HepG2 (cell line): Measurements from ENCODE around the gene DHRS12. TPM values are rescaled to one million over a fixed set of nuclear protein-coding genes. Genes with fewer than 3 reads are reported as not detected.

Source experiments
- ATAC-seq: fragments of 200-7000 bp; cut with Tn5 transposase; 3 replicates; pipeline ENCODE4 v1.9.1; 2020; ENCODE audit warnings: mild to moderate bottlenecking, moderate library complexity
- BruUV-seq: library from RNA; stranded (reverse); fragments of 400-500 nt; replicated peaks from 2 replicates; lab custom pipeline; 2021; lab: Mats Ljungman, UMichigan
- CTCF ChIA-PET: fragments of 300-600 bp; formaldehyde crosslinking; extraction: SDS; loops from one replicate; lab custom pipeline; 2021; ENCODE audit warnings: low total read pairs, inconsistent platforms, low intra/inter-chr PET ratio; lab: Yijun Ruan, JAX
- POLR2A ChIA-PET: fragments of 350-600 bp; sonication (Branson Sonifier 250); formaldehyde crosslinking; loops from one replicate; lab custom pipeline; 2020; ENCODE audit warnings: antibody characterized with exemption, inconsistent platforms; lab: Yijun Ruan, JAX
- DNase-seq: peaks from one replicate; pipeline ENCODE4 v3.0.0-alpha.2; 2015; ENCODE audit warnings: low spot score
- FAIRE-seq: peaks from 3 replicates; lab custom pipeline; 2011; peaks lifted over from hg19 to GRCh38; lab: Jason Lieb, UNC
- H2AFZ ChIP-seq: one replicate; pipeline ENCODE4 v1.6.1; 2011; ENCODE audit warnings: low read length, inconsistent platforms
- H3K27ac ChIP-seq: fragments of 300-600 bp; 3 replicates; pipeline ENCODE4 v1.8.0; 2011; ENCODE audit warnings: mixed run types, mild to moderate bottlenecking, mixed read lengths, low read length, inconsistent platforms; ENCODE audit not compliant: insufficient read depth; ENCODE audit errors: extremely low read length
- H3K27me3 ChIP-seq, 2 experiments: fragments of 200-600 bp in 1 of 2; 2 replicates in 1 of 2; 3 replicates in 1 of 2; pipeline versions ENCODE4 v1.6.0 to v1.8.0; 2011; ENCODE audit warnings: low read length in 2 of 2, mild to moderate bottlenecking in 2 of 2, moderate library complexity in 2 of 2, inconsistent platforms in 1 of 2; ENCODE audit not compliant: insufficient read depth in 2 of 2, control insufficient read depth in 1 of 2
- H3K36me3 ChIP-seq, 2 experiments: fragments of 200-600 bp in 1 of 2; replicated peaks in 1 of 2; 2 replicates in 1 of 2; 3 replicates in 1 of 2; pipeline versions ENCODE4 v1.5.1 to v1.8.0; 2011; ENCODE audit warnings: low read length in 2 of 2, inconsistent platforms in 1 of 2; ENCODE audit not compliant: insufficient read depth in 2 of 2, control insufficient read depth in 1 of 2
- H3K4me1 ChIP-seq: 2 replicates; pipeline ENCODE4 v1.5.1; 2012; ENCODE audit warnings: low read length, inconsistent platforms; ENCODE audit not compliant: insufficient read depth
- H3K4me2 ChIP-seq: 2 replicates; pipeline ENCODE4 v1.6.0; 2011; ENCODE audit warnings: low read depth, low read length, inconsistent platforms
- H3K4me3 ChIP-seq, 3 experiments: fragments of 200-600 bp in 1 of 3; sonication (generic), shearing (Covaris generic) in 1 of 3; replicated peaks in 1 of 3; 2 replicates each; pipeline ENCODE4 v1.5.1; 2011 to 2016; ENCODE audit warnings: low read length in 3 of 3, inconsistent platforms in 2 of 3, low read depth in 2 of 3, mild to moderate bottlenecking in 2 of 3, control low read depth in 1 of 3, mixed read lengths in 1 of 3; ENCODE audit not compliant: insufficient read depth in 1 of 3
- H3K79me2 ChIP-seq: one replicate; pipeline ENCODE4 v1.6.1; 2011; ENCODE audit warnings: low read length, inconsistent platforms; ENCODE audit not compliant: insufficient read depth
- H3K9ac ChIP-seq: 2 replicates; pipeline ENCODE4 v1.6.0; 2011; ENCODE audit warnings: mild to moderate bottlenecking, low read depth, low read length, inconsistent platforms; ENCODE audit not compliant: insufficient read depth
- H3K9me3 ChIP-seq: 2 replicates; pipeline ENCODE4 v1.5.1; 2012; ENCODE audit warnings: mild to moderate bottlenecking, low read length
- H4K20me1 ChIP-seq: 2 replicates; pipeline ENCODE4 v1.6.0; 2011; ENCODE audit warnings: inconsistent platforms, mild to moderate bottlenecking, low read length, moderate library complexity; ENCODE audit not compliant: insufficient read depth
- GTF3A ChIP-seq: sonication (generic); formaldehyde crosslinking; conservative IDR thresholded peaks from 2 replicates; pipeline ENCODE4 v1.4.0; 2020; ENCODE audit warnings: mild to moderate bottlenecking, missing genetic modification reagents
- IKZF1 ChIP-seq: fragments of 450-650 bp; IDR thresholded peaks from 2 replicates; pipeline ENCODE4 v1.7.1; 2016
- NR2F1 ChIP-seq, 2 experiments: fragments of 450-650 bp in 1 of 2; formaldehyde crosslinking in 1 of 2; IDR thresholded peaks; 2 replicates each; pipeline versions ENCODE4 v1.5.0 to v1.6.1; 2016 to 2020; ENCODE audit warnings: mild to moderate bottlenecking in 1 of 2, missing compliant biosample characterization in 1 of 2, missing genetic modification reagents in 1 of 2, moderate library complexity in 1 of 2
- PITX1 ChIP-seq: sonication (generic); formaldehyde crosslinking; IDR thresholded peaks from 2 replicates; pipeline ENCODE4 v1.5.1; 2020; ENCODE audit warnings: mild to moderate bottlenecking, missing genetic modification reagents
- RAD21 ChIP-seq: fragments of 450-650 bp; formaldehyde crosslinking; IDR thresholded peaks from 2 replicates; pipeline ENCODE4 v1.5.0; 2020; ENCODE audit warnings: mild to moderate bottlenecking
- RCOR2 ChIP-seq: IDR thresholded peaks from 2 replicates; pipeline ENCODE4 v1.6.1; 2016; ENCODE audit warnings: missing biosample characterization, missing genetic modification reagents
- SATB2 ChIP-seq: sonication (generic); formaldehyde crosslinking; IDR thresholded peaks from 2 replicates; pipeline ENCODE4 v1.5.0; 2020; ENCODE audit warnings: missing genetic modification reagents
- TBX2 ChIP-seq: sonication (generic); formaldehyde crosslinking; IDR thresholded peaks from 2 replicates; pipeline ENCODE4 v1.5.0; 2020; ENCODE audit warnings: missing genetic modification reagents, mild to moderate bottlenecking, borderline replicate concordance
- ZNF326 ChIP-seq: sonication (generic); formaldehyde crosslinking; IDR thresholded peaks from 2 replicates; pipeline ENCODE4 v1.4.0; 2020; ENCODE audit warnings: missing genetic modification reagents, borderline replicate concordance
- ZNF431 ChIP-seq: sonication (generic); formaldehyde crosslinking; IDR thresholded peaks from 2 replicates; pipeline ENCODE4 v1.9.0; 2022; ENCODE audit warnings: missing genetic modification reagents, low read depth, mild to moderate bottlenecking, borderline replicate concordance
- ZNF629 ChIP-seq: sonication (generic); formaldehyde crosslinking; conservative IDR thresholded peaks from 2 replicates; pipeline ENCODE4 v1.5.0; 2020; ENCODE audit warnings: missing genetic modification reagents
- ZNF761 ChIP-seq: sonication (generic); formaldehyde crosslinking; conservative IDR thresholded peaks from 2 replicates; pipeline ENCODE4 v1.4.0; 2020; ENCODE audit warnings: mild to moderate bottlenecking, missing genetic modification reagents
- WGBS: methylation state at CpG from one replicate; pipeline ENCODE4 v1.1.6; 2017; ENCODE audit warnings: low lambda C conversion rate; 5-methylcytosine and 5-hydroxymethylcytosine counted together
- in situ Hi-C: cut with HindIII; loops from 2 replicates; pipeline ENCODE4 v1.10.0; 2017; ENCODE audit warnings: low pct_unique_long_range_greater_than_20kb; ENCODE audit not compliant: extremely low pct_ligation_motif_present
- intact Hi-C: fragments of 100-400 bp; cut with micrococcal nuclease; formaldehyde crosslinking; loops from one replicate; pipeline ENCODE4 v1.10.0; 2022; ENCODE audit not compliant: unreplicated experiment
- polyA plus RNA-seq, 8 experiments: library from polyadenylated mRNA; depleted of rRNA in 3 of 8; stranded (reverse) in 7 of 8; unstranded in 1 of 8; fragments of >200 nt; fragmentation: Illumina TruSeq in 4 of 8; extraction: Trizol in 4 of 8; gene quantifications; 2 replicates each; pipeline versions ENCODE4 v1.2.1 to v1.2.3, GENCODE V29; 2011 to 2016; ENCODE audit warnings: low read depth in 4 of 8, missing spikeins in 1 of 8, mixed read lengths in 1 of 8; ENCODE audit not compliant: insufficient read depth in 1 of 8
- total RNA-seq, 5 experiments: library from RNA; depleted of rRNA; stranded (reverse); fragments of >200 nt; fragmentation: Illumina TruSeq; extraction: Trizol; gene quantifications; 2 replicates each; pipeline ENCODE4 v1.2.3, GENCODE V29; 2016; ENCODE audit warnings: low read depth in 1 of 5
- TF ChIP-seq, protein P1 (sequence below): sonication (generic); formaldehyde crosslinking; conservative IDR thresholded peaks from 2 replicates; pipeline ENCODE4 v1.8.1; 2023; ENCODE audit warnings: missing genetic modification reagents
- TF ChIP-seq, protein P2 (sequence below): sonication (generic); formaldehyde crosslinking; IDR thresholded peaks from 2 replicates; pipeline ENCODE4 v1.8.0; 2022; ENCODE audit warnings: mild to moderate bottlenecking, missing genetic modification reagents, moderate library complexity

DHRS12 gene
- total and polyA plus RNA-seq, 2 of the 13 experiments (the other 11 are each of a cell fraction or from before 2014, with no cell fraction given): 7.2 to 8.4 TPM

DNA sequence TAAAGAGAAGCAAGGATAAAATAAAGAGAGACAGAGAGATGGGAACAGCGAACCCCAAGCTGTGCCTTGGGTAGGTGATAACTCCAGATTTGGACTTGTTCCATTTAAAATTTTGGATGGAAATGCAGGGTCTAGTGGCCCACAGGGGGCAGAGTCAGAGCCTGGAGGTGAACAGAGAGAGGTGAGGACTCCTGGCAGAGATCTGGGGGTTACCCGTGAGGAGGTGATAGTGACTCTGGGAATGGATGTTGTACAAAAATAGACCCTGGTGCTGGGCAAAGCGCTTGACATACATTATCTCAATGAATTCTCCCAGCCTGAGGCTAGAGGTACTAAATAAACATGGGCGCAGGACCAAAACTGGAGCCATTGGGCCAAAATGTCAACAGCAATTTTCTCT is 14.3 kb upstream of the DHRS12 start:
- POLR2A ChIA-PET: no interaction called here
- no peaks in the 10 kb centered on the region for H3K27me3 ChIP-seq
- H3K4me1 ChIP-seq: peaks cover 14% of the 10 kb centered on the region
- FAIRE-seq (no peak), DNase-seq (no peak)
- H3K9me3 ChIP-seq: no peaks in the 10 kb centered on the region
- no peaks in the 10 kb centered on the region for H4K20me1 ChIP-seq
- no peaks in the 10 kb centered on the region for H3K36me3 ChIP-seq
- no peak overlapping the region for H3K4me3 ChIP-seq
- TF ChIP-seq RAD21: no peak
- no peak for TF ChIP-seq ZNF761 (CRISPR knock-in tag)
- TF ChIP-seq SATB2 (CRISPR knock-in tag): no peak
- TF ChIP-seq, all 625 proteins: peak for 0
- CTCF ChIA-PET: no interaction called here
- intact Hi-C loops (no loop called here), in situ Hi-C loops (loop anchor here (10.0 kb wide), 1 partner anchor 307 kb away; the partner anchor contains the start of gene NEK5)
- Histone ChIP-seq H3K79me2 (no peaks in the 10 kb centered on the region), H3K9ac (no peak overlapping the region), H2AFZ (no peak overlapping the region), H3K27ac (no peak overlapping the region), H3K4me2 (no peak overlapping the region)
- 88% methylated on average over 4 of the region's 4 CpGs for WGBS
- no TSS peak for BruUV-seq
- ATAC-seq: no peak

DNA sequence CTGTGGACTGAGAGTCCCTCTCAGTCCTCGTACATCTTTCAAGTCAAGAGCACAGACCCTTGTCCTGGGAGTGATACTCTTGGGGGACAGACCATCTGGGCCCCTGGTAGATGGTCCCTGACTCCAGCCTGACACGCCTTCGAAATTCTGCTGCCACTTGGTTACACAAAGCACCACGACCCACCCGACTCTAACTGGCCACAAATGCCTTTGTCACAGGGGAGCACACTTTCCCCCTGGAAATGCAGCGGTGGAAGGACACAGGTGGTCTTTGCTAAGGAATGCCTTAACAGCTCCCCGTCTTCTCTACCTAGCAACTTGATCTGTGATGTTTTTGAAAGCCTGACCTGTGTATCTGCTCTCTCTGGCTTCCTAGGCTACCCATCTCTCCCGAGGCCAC is 13.8 kb upstream of the DHRS12 start:
- DNase-seq (no peak), FAIRE-seq (no peak), ATAC-seq (no peak)
- Histone ChIP-seq H3K4me3 (no peak overlapping the region), H3K27ac (no peak overlapping the region), H3K9ac (no peak overlapping the region), H3K9me3 (no peaks in the 10 kb centered on the region), H2AFZ (no peak overlapping the region), H3K4me2 (no peak overlapping the region), H3K36me3 (no peaks in the 10 kb centered on the region), H4K20me1 (no peaks in the 10 kb centered on the region), H3K79me2 (no peaks in the 10 kb centered on the region), H3K27me3 (no peaks in the 10 kb centered on the region), H3K4me1 (peaks cover 14% of the 10 kb centered on the region)
- WGBS: 66% methylated on average over 4 of the region's 8 CpGs
- ChIA-PET CTCF (no interaction called here), POLR2A (no interaction called here)
- in situ Hi-C loops: loop anchor here (10.0 kb wide), 1 partner anchor 307 kb away; the partner anchor contains the start of gene NEK5
- intact Hi-C loops: no loop called here
- TF ChIP-seq ZNF431: no peak
- TF ChIP-seq, protein P1, sequence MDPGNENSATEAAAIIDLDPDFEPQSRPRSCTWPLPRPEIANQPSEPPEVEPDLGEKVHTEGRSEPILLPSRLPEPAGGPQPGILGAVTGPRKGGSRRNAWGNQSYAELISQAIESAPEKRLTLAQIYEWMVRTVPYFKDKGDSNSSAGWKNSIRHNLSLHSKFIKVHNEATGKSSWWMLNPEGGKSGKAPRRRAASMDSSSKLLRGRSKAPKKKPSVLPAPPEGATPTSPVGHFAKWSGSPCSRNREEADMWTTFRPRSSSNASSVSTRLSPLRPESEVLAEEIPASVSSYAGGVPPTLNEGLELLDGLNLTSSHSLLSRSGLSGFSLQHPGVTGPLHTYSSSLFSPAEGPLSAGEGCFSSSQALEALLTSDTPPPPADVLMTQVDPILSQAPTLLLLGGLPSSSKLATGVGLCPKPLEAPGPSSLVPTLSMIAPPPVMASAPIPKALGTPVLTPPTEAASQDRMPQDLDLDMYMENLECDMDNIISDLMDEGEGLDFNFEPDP (CRISPR knock-in tag): no peak
- TF ChIP-seq PITX1: no peak
- TF ChIP-seq IKZF1: no peak
- TF ChIP-seq, protein P2, sequence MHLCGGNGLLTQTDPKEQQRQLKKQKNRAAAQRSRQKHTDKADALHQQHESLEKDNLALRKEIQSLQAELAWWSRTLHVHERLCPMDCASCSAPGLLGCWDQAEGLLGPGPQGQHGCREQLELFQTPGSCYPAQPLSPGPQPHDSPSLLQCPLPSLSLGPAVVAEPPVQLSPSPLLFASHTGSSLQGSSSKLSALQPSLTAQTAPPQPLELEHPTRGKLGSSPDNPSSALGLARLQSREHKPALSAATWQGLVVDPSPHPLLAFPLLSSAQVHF (CRISPR knock-in tag): no peak
- no peak for TF ChIP-seq ZNF629 (CRISPR knock-in tag)
- TF ChIP-seq NR2F1 (CRISPR knock-in tag; IDR thresholded peaks at IDR 0.05): no peak
- TF ChIP-seq TBX2: no peak
- TF ChIP-seq GTF3A (CRISPR knock-in tag): no peak
- TF ChIP-seq RCOR2 (CRISPR knock-in tag): no peak
- no peak for TF ChIP-seq ZNF326 (CRISPR knock-in tag)
- no TSS peak for BruUV-seq
